Ramos (cell line): ENCODE measurements around the gene PCDHB10.
"Not testable (repeated sequence)": the region's sequence is repeated elsewhere in the genome, so short reads cannot be mapped to it uniquely, and the experiment has no call there.

Experiments used
- in situ Hi-C: fragments of 300-500 bp; cut with MboI; formaldehyde crosslinking; loops from one replicate; pipeline ENCODE4 v1.14.3; 2022; ENCODE audit warnings: low sequenced_read_pairs; ENCODE audit not compliant: unreplicated experiment

The PCDHB10 gene

DNA sequence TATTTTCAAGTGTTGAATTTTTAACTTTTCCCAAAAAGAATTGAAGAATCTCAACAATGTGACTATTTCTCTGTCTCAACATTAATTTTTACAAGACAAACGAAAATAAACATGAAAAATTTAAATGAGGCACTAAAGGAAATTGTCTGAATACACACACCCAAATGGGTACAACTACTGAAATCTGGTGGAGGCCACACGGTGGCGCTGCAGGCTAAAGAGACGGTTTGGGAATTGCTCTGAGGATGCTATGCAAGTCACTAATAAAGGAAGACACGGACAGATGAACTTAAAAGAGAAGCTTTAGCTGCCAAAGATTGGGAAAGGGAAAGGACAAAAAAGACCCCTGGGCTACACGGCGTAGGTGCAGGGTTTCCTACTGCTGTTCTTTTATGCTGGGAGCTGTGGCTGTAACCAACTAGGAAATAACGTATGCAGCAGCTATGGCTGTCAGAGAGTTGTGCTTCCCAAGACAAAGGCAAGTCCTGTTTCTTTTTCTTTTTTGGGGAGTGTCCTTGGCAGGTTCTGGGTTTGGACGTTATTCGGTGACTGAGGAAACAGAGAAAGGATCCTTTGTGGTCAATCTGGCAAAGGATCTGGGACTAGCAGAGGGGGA is at the start of gene PCDHB10:
Gene PCDHB10, plus strand, starts transcription at position 244 of the 616 bp plus-strand sequence. Its CDS starts 200 bp downstream, at position 444.
- in situ Hi-C loops = no loop called here

DNA sequence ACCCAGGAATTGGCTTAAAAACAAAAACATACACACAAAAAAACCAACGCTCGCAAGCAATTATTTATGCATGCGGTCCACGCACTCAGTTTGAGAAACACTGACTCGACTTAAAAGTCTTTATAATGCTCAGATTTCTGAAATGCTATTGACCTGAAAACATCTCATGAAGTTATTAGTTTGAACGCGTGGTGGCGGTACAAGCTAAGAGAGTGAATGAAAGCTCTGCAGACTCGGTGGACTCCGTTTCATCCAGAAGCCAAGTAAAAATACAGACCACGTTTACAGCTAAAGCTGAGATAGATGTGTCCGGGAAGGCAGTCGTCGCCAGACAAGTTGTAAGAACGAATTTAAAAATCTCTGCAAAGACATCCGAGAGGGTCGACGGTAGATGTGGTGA is 42.3 kb upstream of the PCDHB10 start, which contains the start of gene PCDHB6:
Gene PCDHB6, plus strand, starts transcription at position 246 of the 400 bp plus-strand sequence. CDS start 201 bp downstream, outside the sequence.
- in situ Hi-C loops = no loop called here

DNA sequence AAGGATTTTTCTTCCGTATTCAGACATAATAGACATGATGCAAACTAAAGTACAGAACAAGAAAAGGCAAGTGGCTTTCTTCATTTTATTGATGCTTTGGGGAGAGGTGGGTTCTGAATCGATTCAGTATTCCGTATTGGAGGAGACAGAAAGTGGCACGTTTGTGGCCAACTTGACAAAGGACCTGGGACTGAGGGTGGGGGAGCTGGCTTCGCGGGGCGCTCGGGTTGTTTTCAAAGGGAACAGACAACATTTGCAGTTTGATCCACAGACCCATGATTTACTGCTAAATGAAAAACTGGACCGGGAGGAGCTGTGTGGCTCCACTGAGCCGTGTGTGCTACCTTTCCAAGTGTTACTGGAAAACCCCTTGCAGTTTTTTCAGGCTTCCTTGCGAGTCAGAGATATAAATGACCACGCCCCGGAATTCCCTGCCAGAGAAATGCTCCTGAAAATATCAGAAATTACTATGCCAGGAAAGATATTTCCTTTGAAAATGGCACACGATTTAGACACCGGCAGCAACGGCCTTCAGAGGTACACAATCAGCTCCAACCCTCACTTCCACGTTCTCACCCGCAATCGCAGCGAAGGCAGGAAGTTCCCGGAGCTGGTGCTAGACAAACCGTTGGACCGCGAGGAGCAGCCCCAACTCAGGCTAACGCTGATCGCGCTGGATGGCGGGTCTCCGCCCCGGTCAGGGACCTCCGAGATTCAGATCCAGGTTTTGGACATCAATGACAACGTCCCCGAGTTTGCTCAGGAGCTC is 41.7 kb upstream of the PCDHB10 start:
- in situ Hi-C loops = no loop called here

DNA sequence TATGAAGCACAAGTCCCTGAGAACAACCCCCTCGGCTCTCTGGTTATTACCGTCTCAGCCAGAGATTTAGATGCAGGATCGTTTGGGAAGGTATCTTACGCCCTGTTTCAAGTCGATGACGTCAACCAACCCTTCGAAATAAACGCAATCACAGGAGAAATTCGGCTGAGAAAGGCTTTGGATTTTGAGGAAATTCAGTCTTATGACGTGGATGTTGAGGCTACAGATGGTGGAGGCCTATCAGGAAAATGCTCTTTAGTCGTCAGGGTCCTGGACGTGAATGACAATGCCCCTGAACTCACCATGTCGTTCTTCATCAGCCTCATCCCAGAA is 41.2 kb upstream of the PCDHB10 start:
- in situ Hi-C loops = no loop called here

DNA sequence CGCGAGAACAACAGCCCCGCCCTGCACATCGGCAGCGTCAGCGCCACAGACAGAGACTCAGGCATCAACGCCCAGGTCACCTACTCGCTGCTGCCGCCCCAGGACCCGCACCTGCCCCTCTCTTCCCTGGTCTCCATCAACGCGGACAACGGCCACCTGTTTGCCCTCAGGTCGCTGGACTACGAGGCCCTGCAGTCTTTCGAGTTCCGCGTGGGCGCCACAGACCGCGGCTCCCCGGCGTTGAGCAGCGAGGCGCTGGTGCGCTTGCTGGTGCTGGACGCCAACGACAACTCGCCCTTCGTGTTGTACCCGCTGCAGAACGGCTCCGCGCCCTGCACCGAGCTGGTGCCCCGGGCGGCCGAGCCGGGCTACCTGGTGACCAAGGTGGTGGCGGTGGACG is 40.5 kb upstream of the PCDHB10 start:
- in situ Hi-C loops = not testable (repeated sequence)

GRCh38 chr5:141152096-141152495 is 40.1 kb upstream of the PCDHB10 start:
- in situ Hi-C loops = not testable (repeated sequence)

- in situ Hi-C loops = no loop called here
Measured at GRCh38 chr5:141155540-141156374, 36.4 kb upstream of the PCDHB10 start.

- in situ Hi-C loops = not testable (repeated sequence)
Measured at GRCh38 chr5:141157356-141157755, 34.8 kb upstream of the PCDHB10 start.

DNA sequence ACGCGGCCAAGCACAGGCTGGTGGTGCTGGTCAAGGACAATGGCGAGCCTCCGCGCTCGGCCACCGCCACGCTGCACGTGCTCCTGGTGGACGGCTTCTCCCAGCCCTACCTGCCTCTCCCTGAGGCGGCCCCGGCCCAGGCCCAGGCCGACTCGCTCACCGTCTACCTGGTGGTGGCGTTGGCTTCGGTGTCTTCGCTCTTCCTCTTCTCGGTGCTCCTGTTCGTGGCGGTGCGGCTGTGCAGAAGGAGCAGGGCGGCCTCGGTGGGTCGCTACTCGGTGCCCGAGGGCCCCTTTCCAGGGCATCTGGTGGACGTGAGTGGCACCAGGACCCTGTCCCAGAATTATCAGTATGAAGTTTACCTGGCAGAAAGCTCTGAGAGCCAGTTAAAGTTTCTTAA is 34.3 kb upstream of the PCDHB10 start:
- in situ Hi-C loops = not testable (repeated sequence)

GRCh38 chr5:141172381-141173204 is 19.6 kb upstream of the PCDHB10 start, which contains the start of gene PCDHB7:
TSS of gene PCDHB7 (plus strand) at chr5:141172644. CDS start at chr5:141172836, 192 bp downstream.
- in situ Hi-C loops = no loop called here

- in situ Hi-C loops = not testable (repeated sequence)
Measured at GRCh38 chr5:141174291-141175104, 17.7 kb upstream of the PCDHB10 start.

- in situ Hi-C loops = no loop called here
Measured at GRCh38 chr5:141175933-141176332, 16.2 kb upstream of the PCDHB10 start.

GRCh38 chr5:141177577-141178191 is 14.5 kb upstream of the PCDHB10 start, which contains the start of gene PCDHB8:
TSS of gene PCDHB8 (plus strand) at chr5:141177790. CDS start at chr5:141178035, 245 bp downstream.
- in situ Hi-C loops = not testable (repeated sequence)

GRCh38 chr5:141179371-141179770 is 12.8 kb upstream of the PCDHB10 start:
- in situ Hi-C loops = not testable (repeated sequence)

DNA sequence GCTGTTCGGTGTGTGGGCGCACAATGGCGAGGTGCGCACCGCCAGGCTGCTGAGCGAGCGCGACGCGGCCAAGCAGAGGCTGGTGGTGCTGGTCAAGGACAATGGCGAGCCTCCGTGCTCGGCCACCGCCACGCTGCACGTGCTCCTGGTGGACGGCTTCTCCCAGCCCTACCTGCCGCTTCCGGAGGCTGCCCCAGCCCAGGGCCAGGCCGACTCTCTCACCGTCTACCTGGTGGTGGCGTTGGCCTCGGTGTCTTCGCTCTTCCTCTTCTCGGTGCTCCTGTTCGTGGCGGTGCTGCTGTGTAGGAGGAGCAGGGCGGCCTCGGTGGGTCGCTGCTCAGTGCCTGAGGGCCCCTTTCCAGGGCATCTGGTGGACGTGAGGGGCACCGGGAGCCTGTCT is 12.3 kb upstream of the PCDHB10 start:
- in situ Hi-C loops = not testable (repeated sequence)

- in situ Hi-C loops = no loop called here
Measured at GRCh38 chr5:141180313-141180712, 11.8 kb upstream of the PCDHB10 start.

GRCh38 chr5:141182248-141182647 is 9.9 kb upstream of the PCDHB10 start, which contains the start of gene PCDHB16:
TSS of gene PCDHB16 (plus strand) at chr5:141182387. CDS start at chr5:141182560, 173 bp downstream.
- in situ Hi-C loops = no loop called here

GRCh38 chr5:141184117-141184855 is 7.9 kb upstream of the PCDHB10 start:
- in situ Hi-C loops = not testable (repeated sequence)
